H1 (cell line): ENCODE measurements around the gene C14orf132. TPM values are rescaled to one million over a fixed set of nuclear protein-coding genes. Genes with fewer than 3 reads are reported as not detected.

Experiments used
- CTCF ChIA-PET: fragments of 300-600 bp; sonication (Branson Sonifier 250); formaldehyde crosslinking; loops from one replicate; lab custom pipeline; 2021; ENCODE audit not compliant: partially characterized antibody; lab: Charles Lee
- POLR2A ChIA-PET: fragments of 300-600 bp; sonication (Branson Sonifier 250); formaldehyde crosslinking; loops from one replicate; lab custom pipeline; 2021; ENCODE audit warnings: inconsistent platforms; ENCODE audit not compliant: partially characterized antibody; lab: Charles Lee
- DNase-seq, 2 experiments: peaks; one replicate each; pipeline versions ENCODE4 v3.0.0 to v3.0.0-alpha.2; 2010 to 2022; ENCODE audit warnings: low spot score in 2 of 2, low read depth in 1 of 2, mixed read lengths in 1 of 2
- FAIRE-seq: peaks from 2 replicates; lab custom pipeline; 2011; peaks lifted over from hg19 to GRCh38; lab: Jason Lieb, UNC
- H2AFZ ChIP-seq: 2 replicates; pipeline ENCODE4 v1.8.1; 2012; ENCODE audit warnings: low read length, inconsistent platforms
- H2AK5ac ChIP-seq: 2 replicates; pipeline ENCODE4 v1.6.1; 2013; ENCODE audit warnings: low read depth, low read length
- H2BK120ac ChIP-seq: replicated peaks from 2 replicates; pipeline ENCODE3; 2013; ENCODE audit warnings: low read depth, low read length, inconsistent platforms
- H2BK12ac ChIP-seq: 2 replicates; pipeline ENCODE4 v1.6.1; 2013; ENCODE audit warnings: low read depth, low read length
- H2BK15ac ChIP-seq: 2 replicates; pipeline ENCODE4 v1.6.1; 2013; ENCODE audit warnings: low read length
- H2BK20ac ChIP-seq: 2 replicates; pipeline ENCODE4 v1.6.1; 2013; ENCODE audit warnings: low read length
- H2BK5ac ChIP-seq: 2 replicates; pipeline ENCODE4 v1.6.1; 2013; ENCODE audit warnings: low read depth, low read length
- H3K14ac ChIP-seq: 2 replicates; pipeline ENCODE4 v1.6.1; 2013; ENCODE audit warnings: inconsistent platforms; ENCODE audit not compliant: insufficient read length
- H3K18ac ChIP-seq: 2 replicates; pipeline ENCODE4 v1.6.1; 2013; ENCODE audit warnings: low read length; ENCODE audit errors: extremely low read depth
- H3K23ac ChIP-seq: 2 replicates; pipeline ENCODE4 v1.6.1; 2013; ENCODE audit warnings: inconsistent platforms; ENCODE audit not compliant: insufficient read length
- H3K23me2 ChIP-seq: 2 replicates; pipeline ENCODE4 v1.6.1; 2013; ENCODE audit warnings: low read depth, low read length
- H3K27ac ChIP-seq: 2 replicates; pipeline ENCODE4 v1.6.1; 2011; ENCODE audit warnings: low read depth, low read length, inconsistent platforms
- H3K27me3 ChIP-seq, 4 experiments: replicated peaks in 1 of 4; 1 replicate in 1 of 4; 2 replicates in 3 of 4; pipeline versions ENCODE4 v1.6.1 to v1.8.1; 2011 to 2013; ENCODE audit warnings: low read length in 3 of 4, mild to moderate bottlenecking in 3 of 4, inconsistent platforms in 2 of 4, mixed read lengths in 2 of 4, moderate library complexity in 1 of 4; ENCODE audit not compliant: control insufficient read depth in 3 of 4, insufficient read depth in 3 of 4; ENCODE audit errors: extremely low read depth in 1 of 4
- H3K36me3 ChIP-seq, 4 experiments: 2 replicates each; pipeline versions ENCODE4 v1.6.1 to v1.8.1; 2011 to 2013; ENCODE audit warnings: mild to moderate bottlenecking in 4 of 4, low read length in 3 of 4, moderate library complexity in 2 of 4, control low read depth in 1 of 4, inconsistent platforms in 1 of 4; ENCODE audit not compliant: insufficient read depth in 4 of 4, control insufficient read depth in 2 of 4
- H3K4ac ChIP-seq: replicated peaks from 2 replicates; pipeline ENCODE3; 2013; ENCODE audit warnings: low read length, low read depth, mixed read lengths, inconsistent platforms; ENCODE audit not compliant: insufficient read length
- H3K4me1 ChIP-seq, 4 experiments: replicated peaks in 1 of 4; 1 replicate in 1 of 4; 2 replicates in 3 of 4; pipeline versions ENCODE4 v1.6.1 to v1.8.1; 2011 to 2013; ENCODE audit warnings: low read length in 3 of 4, inconsistent platforms in 2 of 4, mixed read lengths in 1 of 4; ENCODE audit not compliant: insufficient read depth in 4 of 4, control insufficient read depth in 3 of 4
- H3K4me2 ChIP-seq, 2 experiments: 2 replicates each; pipeline versions ENCODE4 v1.6.1 to v1.8.1; 2011 to 2013; ENCODE audit warnings: low read depth in 2 of 2, low read length in 2 of 2, control low read depth in 1 of 2, inconsistent platforms in 1 of 2, mild to moderate bottlenecking in 1 of 2; ENCODE audit not compliant: insufficient read depth in 1 of 2
- H3K4me3 ChIP-seq, 4 experiments: fragments of 200-600, 300-600 bp in 1 of 4; sonication (generic), shearing (Covaris generic), sonication (Bioruptor Twin) in 1 of 4; 2 replicates each; pipeline versions ENCODE4 v1.5.1 to v1.8.1; 2011 to 2016; ENCODE audit warnings: low read length in 4 of 4, low read depth in 3 of 4, control low read depth in 2 of 4, inconsistent platforms in 2 of 4, mild to moderate bottlenecking in 2 of 4, mixed read lengths in 1 of 4, moderate library complexity in 1 of 4; ENCODE audit not compliant: insufficient read depth in 2 of 4; ENCODE audit errors: extremely low read depth in 1 of 4
- H3K56ac ChIP-seq: replicated peaks from 2 replicates; pipeline ENCODE3; 2013; ENCODE audit warnings: low read depth, mild to moderate bottlenecking, mixed read lengths, low read length, inconsistent platforms; ENCODE audit not compliant: insufficient read length
- H3K79me1 ChIP-seq: 2 replicates; pipeline ENCODE4 v1.6.1; 2013; ENCODE audit warnings: low read depth, low read length, control low read depth
- H3K79me2 ChIP-seq, 2 experiments: 2 replicates each; pipeline versions ENCODE4 v1.6.1 to v1.8.1; 2012 to 2013; ENCODE audit warnings: low read length in 2 of 2, mild to moderate bottlenecking in 2 of 2, inconsistent platforms in 1 of 2; ENCODE audit not compliant: insufficient read depth in 2 of 2, control insufficient read depth in 1 of 2
- H3K9ac ChIP-seq, 4 experiments: replicated peaks in 1 of 4; 1 replicate in 1 of 4; 2 replicates in 3 of 4; pipeline versions ENCODE4 v1.6.1 to v1.8.1; 2011 to 2013; ENCODE audit warnings: low read depth in 3 of 4, low read length in 3 of 4, control low read depth in 2 of 4, mild to moderate bottlenecking in 2 of 4, moderate library complexity in 2 of 4, inconsistent platforms in 1 of 4; ENCODE audit errors: extremely low read depth in 1 of 4
- H3K9me3 ChIP-seq, 2 experiments: 2 replicates each; pipeline versions ENCODE4 v1.6.1 to v1.8.1; 2012 to 2013; ENCODE audit warnings: mild to moderate bottlenecking in 2 of 2, moderate library complexity in 2 of 2, control low read depth in 1 of 2, inconsistent platforms in 1 of 2, low read depth in 1 of 2, low read length in 1 of 2, mixed read lengths in 1 of 2; ENCODE audit not compliant: insufficient read depth in 2 of 2
- H4K20me1 ChIP-seq, 2 experiments: replicated peaks in 1 of 2; 2 replicates each; pipeline versions ENCODE3 to v1.8.1; 2011 to 2013; ENCODE audit warnings: inconsistent platforms in 2 of 2, low read length in 2 of 2, mild to moderate bottlenecking in 1 of 2; ENCODE audit not compliant: insufficient read depth in 2 of 2, control insufficient read depth in 1 of 2
- H4K5ac ChIP-seq: 2 replicates; pipeline ENCODE4 v1.6.1; 2013; ENCODE audit warnings: low read length, low read depth, mixed read lengths, inconsistent platforms; ENCODE audit not compliant: insufficient read length
- H4K8ac ChIP-seq: 2 replicates; pipeline ENCODE4 v1.8.0; 2013; ENCODE audit warnings: mild to moderate bottlenecking, moderate library complexity, low read length, inconsistent platforms; ENCODE audit not compliant: insufficient read depth; ENCODE audit errors: extremely low read depth
- H4K91ac ChIP-seq: replicated peaks from 2 replicates; pipeline ENCODE3; 2013; ENCODE audit warnings: low read length, mixed read lengths, inconsistent platforms; ENCODE audit not compliant: insufficient read length
- CBX5 ChIP-seq: fragments of 300-800, 300-1000 bp; sonication (generic); IDR thresholded peaks from 2 replicates; pipeline ENCODE4 v1.7.1; 2016; ENCODE audit warnings: antibody characterized with exemption, low read length, low read depth
- HDAC6 ChIP-seq: IDR thresholded peaks from one replicate; pipeline ENCODE4 v1.7.1; 2012; ENCODE audit warnings: low read depth, mild to moderate bottlenecking, inconsistent platforms, low read length, moderate library complexity
- KDM5A ChIP-seq: fragments of 200-600 bp; IDR thresholded peaks from 2 replicates; pipeline ENCODE4 v1.7.1; 2012; ENCODE audit warnings: mild to moderate bottlenecking, low read length, inconsistent platforms, mixed read lengths
- NRF1 ChIP-seq: IDR thresholded peaks from 2 replicates; pipeline ENCODE4 v1.6.1; 2011; ENCODE audit warnings: mild to moderate bottlenecking, low read depth, low read length, improper control_type of control experiment
- SIN3A ChIP-seq, 2 experiments: IDR thresholded peaks in 1 of 2; conservative IDR thresholded peaks in 1 of 2; 2 replicates each; pipeline ENCODE4 v1.6.1; 2011 to 2012; ENCODE audit warnings: low read length in 2 of 2, improper control_type of control experiment in 1 of 2, low read depth in 1 of 2, mild to moderate bottlenecking in 1 of 2
- SIRT6 ChIP-seq: IDR thresholded peaks from one replicate; pipeline ENCODE4 v1.7.1; 2012; ENCODE audit warnings: low read length, inconsistent platforms
- WGBS, 2 experiments: shearing (Covaris generic) in 1 of 2; methylation state at CpG; one replicate each; pipeline versions ENCODE4 v1.1.6 to v1.1.7; 2013 to 2015; ENCODE audit warnings: low lambda C conversion rate in 2 of 2, mixed read lengths in 2 of 2, inconsistent platforms in 1 of 2, low coverage in 1 of 2, missing lambda C conversion rate in 1 of 2; ENCODE audit not compliant: insufficient replicate concordance in 2 of 2, insufficient coverage in 1 of 2, insufficient read length in 1 of 2; ENCODE audit errors: extremely low coverage in 1 of 2, missing lambda C conversion rate in 1 of 2; 5-methylcytosine and 5-hydroxymethylcytosine counted together
- polyA plus RNA-seq, 7 experiments: library from polyadenylated mRNA; depleted of rRNA in 3 of 7; stranded (reverse) in 5 of 7; unstranded in 2 of 7; fragments of >200 nt in 5 of 7; fragments of 200-250 nt in 2 of 7; gene quantifications; 1 replicate in 5 of 7; 2 replicates in 1 of 7; 4 replicates in 1 of 7; pipeline versions ENCODE4 v1.2.1 to v1.2.3, GENCODE V29; 2011 to 2013; ENCODE audit warnings: missing spikeins in 2 of 7, mixed read lengths in 2 of 7
- total RNA-seq: library from RNA; stranded (reverse); fragmentation: NEBNext Ultra II Directional; extraction: Animal tissue kit (Norgen Biotek cat#: 25700); gene quantifications from 2 replicates; pipeline ENCODE4 v1.2.1, GENCODE V29; 2021

Gene C14orf132
- total and polyA plus RNA-seq, 2 of the 8 experiments (the other 6 are each of a cell fraction or from before 2014, with no cell fraction given), result 11.7 to 32.5 TPM

GRCh38 chr14:96016501-96017160, 22.5 kb upstream of the C14orf132 start:
- POLR2A ChIA-PET, result no interaction called here
- no peak overlapping the region for H3K27ac ChIP-seq
- no peak overlapping the region for H4K91ac ChIP-seq
- no peak overlapping the region for H2AK5ac ChIP-seq
- no peak overlapping the region for H2BK20ac ChIP-seq
- H3K79me1 ChIP-seq, result no peaks in the 10 kb centered on the region
- peaks cover 5% of the 10 kb centered on the region; the same call in 1 of the 2 replicates for H3K23me2 ChIP-seq
- H3K27me3 ChIP-seq, result no peaks in the 10 kb centered on the region
- no peak overlapping the region for H4K8ac ChIP-seq
- no peak overlapping the region for H3K23ac ChIP-seq
- no peaks in the 10 kb centered on the region for H3K79me2 ChIP-seq
- H3K56ac ChIP-seq, result no peak overlapping the region
- FAIRE-seq (no peak), DNase-seq (no peak)
- no peak overlapping the region for H2AFZ ChIP-seq
- no peak overlapping the region for H4K5ac ChIP-seq
- H3K18ac ChIP-seq, result no peak overlapping the region
- H3K4me3 ChIP-seq, result no peak overlapping the region
- WGBS, 2 experiments, result 78% methylated on average over 7 of the region's 7 CpGs; no CpG with 5 or more reads in 1 of the 2 experiments
- no peak overlapping the region for H3K4me2 ChIP-seq
- H3K9ac ChIP-seq, result no peak overlapping the region
- H3K4ac ChIP-seq, result no peak overlapping the region
- H2BK120ac ChIP-seq, result no peak overlapping the region
- H2BK5ac ChIP-seq, result no peak overlapping the region
- H3K4me1 ChIP-seq, result no peaks in the 10 kb centered on the region
- CTCF ChIA-PET, result interaction anchor here (1.2 to 2.4 kb wide), 2 partner anchors 11 to 14 kb away, joined by 4 to 6 read pairs; no protein-coding TSS in a partner anchor
- H3K14ac ChIP-seq, result no peak overlapping the region
- no peaks in the 10 kb centered on the region for H4K20me1 ChIP-seq
- H2BK15ac ChIP-seq, result no peak overlapping the region
- TF ChIP-seq HDAC6 (no peak), SIRT6 (no peak), NRF1 (no peak), CBX5 (no peak), KDM5A (no peak), SIN3A (conservative IDR thresholded peaks at IDR 0.05 in 1 of 2, IDR thresholded peaks at IDR 0.05 in 1 of 2; ENCODE audit: low read depth in 1 of 2, low read length in 2 of 2) (no peak)
- H3K9me3 ChIP-seq, result peaks cover 2 to 5% of the 10 kb centered on the region in 2 experiments
- H3K36me3 ChIP-seq, result no peaks in the 10 kb centered on the region
- no peak overlapping the region for H2BK12ac ChIP-seq
